PFSK-1 (cell line): ENCODE measurements around the gene SLC25A20.

ENCODE experiments used
- FOXP2 ChIP-seq: optimal IDR thresholded peaks from 2 replicates; pipeline ENCODE3; 2011; ENCODE audit warnings: borderline replicate concordance, control low read depth, inconsistent platforms; ENCODE audit not compliant: insufficient read depth; ENCODE audit errors: extremely low read length, extremely low read depth
- POLR2AphosphoS5 ChIP-seq: IDR thresholded peaks from 2 replicates; pipeline ENCODE4 v1.6.1; 2012; ENCODE audit warnings: low read depth, mild to moderate bottlenecking, control low read depth, low read length, moderate library complexity
- REST ChIP-seq, 2 experiments: IDR thresholded peaks; 2 replicates each; pipeline versions ENCODE4 v1.6.1 to v1.8.0; 2011 to 2012; ENCODE audit warnings: low read depth in 2 of 2, low read length in 2 of 2, control low read depth in 1 of 2, inconsistent platforms in 1 of 2, mild to moderate bottlenecking in 1 of 2, moderate library complexity in 1 of 2; ENCODE audit not compliant: insufficient read depth in 1 of 2
- SIN3A ChIP-seq: IDR thresholded peaks from 2 replicates; pipeline ENCODE4 v1.6.1; 2012; ENCODE audit warnings: mild to moderate bottlenecking, low read length, moderate library complexity, borderline replicate concordance; ENCODE audit not compliant: insufficient read depth
- TAF1 ChIP-seq: IDR thresholded peaks from 2 replicates; pipeline ENCODE4 v1.6.1; 2012; ENCODE audit warnings: low read length, control low read depth, borderline replicate concordance; ENCODE audit not compliant: insufficient read depth

Gene SLC25A20

DNA sequence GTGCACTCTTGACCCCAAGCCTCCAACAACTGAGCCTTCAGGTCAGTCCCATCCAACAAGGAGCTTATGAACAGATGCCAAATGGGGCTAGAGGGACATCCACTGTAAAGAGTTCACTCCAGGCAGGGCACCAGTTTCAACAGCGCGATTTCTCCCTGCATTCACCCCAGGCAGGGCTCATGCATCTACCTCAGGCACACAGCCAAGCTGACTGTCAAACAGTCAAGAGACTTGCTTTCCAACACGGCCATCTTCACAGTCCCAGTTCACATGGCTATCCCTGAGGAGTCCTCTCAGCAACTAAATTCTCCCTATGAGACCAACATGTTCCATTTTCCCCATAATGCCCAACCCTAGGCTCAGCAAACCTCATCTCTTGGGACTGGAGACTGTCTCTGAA, 17.7 kb downstream of the SLC25A20 start:
- TF ChIP-seq REST (IDR thresholded peaks at IDR 0.05; ENCODE audit: insufficient read depth in 1 of 2, low read depth in 2 of 2, low read length in 2 of 2) (no peak), POLR2AphosphoS5 (no peak), TAF1 (no peak), SIN3A (no peak), FOXP2 (no peak)

DNA sequence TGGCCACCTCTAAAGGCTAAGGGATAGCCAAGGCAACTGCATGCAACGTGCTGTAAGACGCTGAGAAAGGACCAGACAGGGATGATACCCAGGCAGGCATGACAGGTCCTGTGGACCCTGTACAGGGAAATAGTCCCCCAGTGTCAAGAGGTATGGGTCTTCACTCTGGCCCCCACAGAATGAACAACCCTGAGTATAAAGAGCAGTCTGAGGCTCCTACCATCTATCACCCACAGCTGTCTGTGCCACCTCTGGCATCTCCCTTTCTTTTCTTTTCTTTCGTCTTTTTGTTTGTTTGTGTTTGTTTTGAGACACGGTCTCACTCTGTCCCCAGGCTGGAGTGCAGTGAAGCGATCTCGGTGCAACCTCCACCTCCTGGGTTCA, 18.7 kb downstream of the SLC25A20 start:
- no peak for TF ChIP-seq TAF1
- TF ChIP-seq REST (IDR thresholded peaks at IDR 0.05; ENCODE audit: insufficient read depth in 1 of 2, low read depth in 2 of 2, low read length in 2 of 2) = no peak
- TF ChIP-seq FOXP2 = no peak
- no peak for TF ChIP-seq POLR2AphosphoS5
- no peak for TF ChIP-seq SIN3A

DNA sequence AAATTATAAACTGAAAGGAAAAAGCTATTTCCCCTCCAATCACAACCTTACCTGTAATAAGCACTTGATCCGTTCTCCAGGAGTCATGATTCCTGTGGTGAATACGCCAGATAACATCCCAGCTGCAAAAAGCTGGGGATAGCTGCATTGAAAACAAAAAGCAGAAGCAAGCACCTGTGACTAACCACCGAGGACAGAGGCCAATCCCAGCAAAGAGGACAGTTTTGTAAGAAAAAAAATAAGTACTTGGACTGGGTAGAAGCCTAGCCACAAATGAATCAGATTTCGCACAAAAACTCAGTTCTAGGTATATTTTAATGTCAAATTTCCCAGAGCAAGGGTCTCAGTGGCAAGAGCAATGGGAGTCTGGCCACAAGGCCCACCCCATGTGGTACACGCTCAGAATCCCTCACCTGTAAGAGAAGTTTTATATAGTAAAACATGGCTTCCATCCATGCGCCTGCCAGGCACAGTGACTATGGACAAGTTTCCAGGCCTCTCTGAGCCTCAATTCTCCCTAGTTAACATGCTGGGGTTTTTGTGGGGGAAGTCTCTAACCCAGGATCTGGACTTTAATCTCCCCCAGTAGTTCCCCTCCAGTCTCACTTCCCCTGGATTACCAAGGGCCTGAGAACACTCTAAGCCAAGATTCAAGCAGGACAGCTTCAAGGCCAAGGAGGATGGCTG, 19.2 kb downstream of the SLC25A20 start:
- no peak for TF ChIP-seq TAF1
- TF ChIP-seq REST (IDR thresholded peaks at IDR 0.05; ENCODE audit: insufficient read depth in 1 of 2, low read depth in 2 of 2, low read length in 2 of 2) = no peak
- no peak for TF ChIP-seq POLR2AphosphoS5
- TF ChIP-seq FOXP2 = no peak
- no peak for TF ChIP-seq SIN3A

DNA sequence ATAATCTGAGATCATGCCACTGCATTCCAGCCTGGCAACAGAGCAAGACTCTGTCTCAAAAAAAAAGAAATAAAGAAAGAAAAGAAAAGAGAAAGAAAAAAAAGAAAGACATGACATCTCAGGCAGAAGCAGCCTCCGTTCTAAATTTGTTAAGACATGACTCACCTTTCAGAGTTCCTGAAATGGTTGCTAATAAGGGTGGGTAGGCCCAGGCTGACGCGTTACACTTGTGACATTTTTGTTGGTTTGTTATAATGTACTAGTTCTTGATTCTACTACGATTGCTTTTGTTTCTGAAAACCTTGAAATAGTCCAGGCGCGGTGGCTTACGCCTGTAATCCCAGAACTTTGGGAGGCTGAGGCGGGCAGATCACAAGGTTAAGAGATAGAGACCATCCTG, 21.0 kb downstream of the SLC25A20 start:
- TF ChIP-seq SIN3A (no peak), POLR2AphosphoS5 (no peak), TAF1 (no peak), FOXP2 (no peak), REST (IDR thresholded peaks at IDR 0.05; ENCODE audit: insufficient read depth in 1 of 2, low read depth in 2 of 2, low read length in 2 of 2) (no peak)

DNA sequence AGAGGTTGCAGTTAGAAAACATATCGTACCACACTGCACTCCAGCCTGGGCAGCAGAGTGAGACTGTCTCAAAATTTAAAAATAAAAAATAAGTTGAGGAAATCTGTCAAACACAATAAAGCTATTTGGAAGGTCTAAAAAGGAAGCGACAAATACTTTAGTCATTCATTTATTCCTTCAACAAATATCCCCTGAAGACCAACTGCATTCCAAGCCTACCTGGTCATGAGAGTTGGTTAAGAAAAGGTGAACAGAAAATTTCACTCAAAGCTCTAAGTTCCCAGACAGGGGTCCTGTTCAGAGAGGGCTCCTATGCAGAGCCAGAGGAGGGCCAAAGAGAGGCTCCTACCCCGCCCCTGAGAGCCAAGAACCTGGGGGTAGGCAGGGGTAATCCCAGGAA, 35.6 kb downstream of the SLC25A20 start:
- no peak for TF ChIP-seq FOXP2
- TF ChIP-seq POLR2AphosphoS5 = no peak
- no peak for TF ChIP-seq SIN3A
- TF ChIP-seq TAF1 = no peak
- TF ChIP-seq REST (IDR thresholded peaks at IDR 0.05; ENCODE audit: insufficient read depth in 1 of 2, low read depth in 2 of 2, low read length in 2 of 2) = no peak
